KOPT-K1 (cell line): Measurements from ENCODE around the gene RSRC1.
"Not testable (repeated sequence)": the region's sequence is repeated elsewhere in the genome, so short reads cannot be mapped to it uniquely, and the experiment has no call there.

Experiments
- H3K27ac ChIP-seq: fragments of 200-600 bp; sonication (generic); 2 replicates; pipeline ENCODE4 v1.5.1; 2016; ENCODE audit warnings: antibody characterized with exemption, mild to moderate bottlenecking, low read depth, low read length; ENCODE audit not compliant: poor library complexity, severe bottlenecking
- H3K36me3 ChIP-seq: fragments of 200-600 bp; sonication (generic); 2 replicates; pipeline ENCODE4 v1.5.1; 2017; ENCODE audit warnings: antibody characterized with exemption, mild to moderate bottlenecking, low read length, moderate library complexity; ENCODE audit not compliant: insufficient read depth
- H3K9me3 ChIP-seq: fragments of 200-600 bp; sonication (generic); 2 replicates; pipeline ENCODE4 v1.5.1; 2017; ENCODE audit warnings: antibody characterized with exemption, low read length, mild to moderate bottlenecking; ENCODE audit not compliant: insufficient read depth, poor library complexity, severe bottlenecking

Gene RSRC1

DNA sequence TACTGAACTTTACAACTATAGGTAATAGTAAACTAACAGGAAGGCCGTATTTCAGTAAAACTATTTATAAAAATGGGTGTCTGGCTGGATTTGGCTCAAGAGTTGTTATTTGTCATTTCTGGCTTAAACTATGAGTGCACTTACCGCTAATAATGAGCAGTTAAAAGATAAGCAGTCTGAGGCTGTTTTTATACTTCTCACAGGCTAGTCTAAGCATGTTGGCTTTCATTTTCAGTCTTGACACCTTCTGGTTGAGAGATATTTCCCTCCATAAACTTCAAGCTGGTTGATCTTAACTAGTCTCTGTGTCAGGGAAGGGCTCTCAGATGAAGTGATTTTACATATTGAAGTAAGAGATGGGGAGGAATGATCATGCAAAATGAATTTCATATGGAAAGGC, 96.1 kb downstream of the RSRC1 start:
- H3K36me3 ChIP-seq = no peaks in the 10 kb centered on the region
- H3K27ac ChIP-seq = no peak overlapping the region
- peaks cover 14% of the 10 kb centered on the region for H3K9me3 ChIP-seq

DNA sequence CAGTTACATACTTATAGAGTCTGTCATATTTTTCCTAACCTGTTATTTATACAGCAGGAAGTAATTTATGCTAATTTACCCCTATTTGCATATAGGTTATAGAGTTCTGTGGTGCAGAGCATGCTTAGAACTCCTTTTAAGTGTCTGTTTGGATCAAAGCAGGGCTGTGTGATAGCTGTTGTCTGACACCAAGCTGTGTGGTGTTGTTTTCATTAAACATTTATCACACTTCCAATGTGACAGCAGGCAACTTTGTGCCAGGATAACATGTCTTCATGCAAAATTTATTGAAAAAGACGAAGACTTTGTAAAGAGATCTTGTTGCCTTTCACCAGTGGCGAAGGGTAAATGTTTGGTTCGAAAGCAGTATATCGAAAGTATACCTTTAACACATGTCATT, 100.2 kb downstream of the RSRC1 start:
- Histone ChIP-seq H3K27ac (no peak overlapping the region), H3K36me3 (no peaks in the 10 kb centered on the region), H3K9me3 (no peaks in the 10 kb centered on the region)

- Histone ChIP-seq H3K9me3 (no peaks in the 10 kb centered on the region), H3K27ac (no peak overlapping the region)
Measured at GRCh38 chr3:158213461-158213860, 103.6 kb downstream of the RSRC1 start.

GRCh38 chr3:158217992-158218391, 108.1 kb downstream of the RSRC1 start:
- no peaks in the 10 kb centered on the region for H3K36me3 ChIP-seq
- H3K27ac ChIP-seq = no peak overlapping the region

More at GRCh38 chr3:158213461-158213860, 103.6 kb downstream of the RSRC1 start:
- H3K36me3 ChIP-seq = no peaks in the 10 kb centered on the region

GRCh38 chr3:158220575-158220974, 110.7 kb downstream of the RSRC1 start:
- Histone ChIP-seq H3K27ac (no peak overlapping the region), H3K36me3 (no peaks in the 10 kb centered on the region), H3K9me3 (no peaks in the 10 kb centered on the region)

More at GRCh38 chr3:158217992-158218391, 108.1 kb downstream of the RSRC1 start:
- H3K9me3 ChIP-seq = no peaks in the 10 kb centered on the region

GRCh38 chr3:158221426-158221825, 111.5 kb downstream of the RSRC1 start:
- Histone ChIP-seq H3K9me3 (no peaks in the 10 kb centered on the region), H3K36me3 (no peaks in the 10 kb centered on the region), H3K27ac (no peak overlapping the region)

DNA sequence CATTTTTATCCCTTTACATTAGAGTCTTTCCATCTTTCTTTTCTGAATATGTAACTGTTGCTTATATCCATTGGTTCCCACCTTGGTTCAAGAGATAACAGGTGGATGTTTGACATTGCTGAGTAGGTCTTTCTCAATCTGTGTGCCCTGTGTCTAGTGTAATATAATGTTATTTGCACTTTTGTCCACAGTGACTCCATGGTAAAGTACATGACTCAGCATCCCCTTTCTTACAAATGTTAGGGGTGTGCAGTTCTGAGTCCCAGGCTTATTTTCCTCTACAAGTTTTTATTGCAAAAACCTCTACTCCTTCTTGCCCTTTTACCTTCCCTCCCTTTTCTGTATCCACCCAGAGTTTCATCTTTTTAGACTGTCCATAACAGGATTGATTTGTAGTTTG, 116.5 kb downstream of the RSRC1 start:
- Histone ChIP-seq H3K27ac (no peak overlapping the region), H3K9me3 (no peaks in the 10 kb centered on the region), H3K36me3 (no peaks in the 10 kb centered on the region)

DNA sequence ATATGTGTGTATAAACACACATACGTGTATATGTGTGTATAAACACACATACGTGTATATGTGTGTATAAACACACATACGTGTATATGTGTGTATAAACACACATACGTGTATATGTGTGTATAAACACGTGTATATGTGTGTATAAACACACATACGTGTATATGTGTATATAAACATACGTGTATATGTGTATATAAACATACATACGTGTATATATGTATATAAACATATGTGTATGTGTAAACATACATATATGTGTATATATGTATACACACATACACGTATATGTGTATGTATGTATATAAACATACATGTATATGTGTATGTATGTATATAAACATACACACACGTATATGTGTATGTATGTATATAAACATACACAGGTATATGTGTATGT, 119.1 kb downstream of the RSRC1 start:
- H3K36me3 ChIP-seq, H3K9me3 ChIP-seq, H3K27ac ChIP-seq: not testable (repeated sequence)

- no peaks in the 10 kb centered on the region for H3K36me3 ChIP-seq
- H3K9me3 ChIP-seq = no peaks in the 10 kb centered on the region
- H3K27ac ChIP-seq = no peak overlapping the region
Measured at GRCh38 chr3:158233791-158234190, 123.9 kb downstream of the RSRC1 start.

DNA sequence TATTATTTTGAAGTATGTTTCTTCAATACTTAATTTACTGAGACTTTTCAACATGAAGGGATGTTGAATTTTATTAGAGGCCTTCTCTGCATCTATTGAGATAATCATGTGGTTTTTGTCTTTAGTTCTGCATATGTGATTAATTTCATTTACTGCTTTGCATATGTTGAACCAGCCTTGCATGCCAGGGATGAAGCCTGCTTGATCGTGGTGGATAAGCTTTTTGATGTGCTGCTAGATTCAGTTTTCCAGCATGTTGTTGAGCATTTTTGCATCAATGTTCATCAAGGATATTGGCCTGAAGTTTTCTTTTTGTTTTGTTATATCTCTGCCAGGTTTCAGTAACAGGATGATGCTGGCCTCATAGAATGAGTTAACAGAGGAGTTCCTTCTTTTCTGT, 134.4 kb downstream of the RSRC1 start:
- Histone ChIP-seq H3K27ac (no peak overlapping the region), H3K36me3 (no peaks in the 10 kb centered on the region), H3K9me3 (peaks cover 20% of the 10 kb centered on the region)

GRCh38 chr3:158247288-158247687, 137.4 kb downstream of the RSRC1 start:
- Histone ChIP-seq H3K36me3 (no peaks in the 10 kb centered on the region), H3K27ac (no peak overlapping the region), H3K9me3 (peaks cover 16% of the 10 kb centered on the region)

- no peaks in the 10 kb centered on the region for H3K36me3 ChIP-seq
- H3K27ac ChIP-seq = no peak overlapping the region
- H3K9me3 ChIP-seq = peaks cover 11% of the 10 kb centered on the region
Measured at GRCh38 chr3:158248261-158248660, 138.4 kb downstream of the RSRC1 start.

DNA sequence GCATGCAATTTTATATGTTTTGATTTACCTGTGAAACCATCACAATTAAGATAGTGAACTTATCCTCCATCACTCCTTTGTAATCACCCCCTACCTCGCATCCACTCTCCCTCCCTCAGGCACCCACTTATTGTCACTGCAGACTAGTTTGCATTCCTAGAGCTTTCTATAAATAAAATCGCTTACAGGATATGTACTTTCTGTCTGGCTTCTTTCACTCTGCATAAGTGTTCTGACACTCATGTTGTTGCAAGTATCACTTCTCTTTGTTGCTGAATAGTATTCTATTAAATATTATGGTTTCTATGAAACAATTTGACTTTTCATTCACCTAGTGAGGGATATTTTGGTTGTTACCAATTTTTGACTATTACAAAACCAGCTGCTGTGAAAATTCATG, 139.3 kb downstream of the RSRC1 start:
- no peaks in the 10 kb centered on the region for H3K36me3 ChIP-seq
- no peak overlapping the region for H3K27ac ChIP-seq
- H3K9me3 ChIP-seq = peaks cover 10% of the 10 kb centered on the region

GRCh38 chr3:158258619-158259018, 148.7 kb downstream of the RSRC1 start:
- H3K27ac ChIP-seq = no peak overlapping the region
- H3K9me3 ChIP-seq = peaks cover 10% of the 10 kb centered on the region
- peaks cover 5% of the 10 kb centered on the region; the same call in 1 of the 2 replicates for H3K36me3 ChIP-seq

DNA sequence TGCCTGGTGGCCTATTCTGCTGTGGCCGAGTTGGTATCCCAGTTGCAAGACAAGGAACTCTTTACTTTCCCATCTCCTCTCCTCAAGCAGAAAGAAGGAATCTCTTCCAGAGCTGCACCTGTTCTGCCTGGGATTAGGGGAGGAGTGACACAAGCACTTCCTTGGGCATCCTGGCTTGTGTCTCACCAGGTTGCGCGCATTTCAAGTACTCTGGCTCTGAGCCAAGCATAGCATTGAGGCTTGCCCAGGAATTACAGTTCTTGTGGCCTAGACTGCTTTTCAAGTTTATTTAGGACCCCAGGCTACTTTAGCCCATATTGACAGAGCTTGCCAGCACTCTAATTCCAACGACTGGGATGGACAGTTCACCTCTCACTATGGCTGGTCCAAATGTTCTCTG, 150.5 kb downstream of the RSRC1 start:
- Histone ChIP-seq H3K36me3 (peaks cover 5% of the 10 kb centered on the region; the same call in 1 of the 2 replicates), H3K27ac (no peak overlapping the region), H3K9me3 (peaks cover 11% of the 10 kb centered on the region)

DNA sequence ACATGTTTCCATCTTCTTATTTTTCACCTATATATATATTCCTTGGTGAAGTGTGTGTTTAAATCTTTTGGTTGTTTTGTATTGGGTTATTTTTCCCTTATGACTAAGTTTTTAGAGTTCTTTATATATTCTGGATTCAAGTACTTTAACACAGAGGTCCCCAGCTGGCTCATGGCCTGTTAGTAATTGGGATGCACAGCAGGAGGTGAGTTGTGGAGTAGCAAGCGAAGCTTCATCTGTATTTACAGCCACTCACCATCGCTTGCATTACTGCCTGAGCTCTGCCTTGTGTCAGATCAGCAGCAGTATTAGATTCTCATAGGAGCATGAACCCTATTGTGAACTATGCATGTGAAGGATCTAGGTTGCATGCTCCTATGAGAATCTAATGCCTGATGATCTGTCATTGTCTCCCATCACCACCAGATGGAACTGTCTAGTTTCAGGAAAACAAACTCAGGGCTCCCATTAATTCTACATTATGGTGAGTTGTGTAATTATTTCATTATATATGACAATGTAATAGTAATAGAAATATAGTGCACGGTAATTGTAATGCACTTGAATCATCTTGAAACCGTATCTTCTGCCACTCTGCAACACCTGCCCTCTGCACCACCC, 151.6 kb downstream of the RSRC1 start:
- H3K27ac ChIP-seq = no peak overlapping the region
- H3K36me3 ChIP-seq = peaks cover 5% of the 10 kb centered on the region; the same call in 1 of the 2 replicates
- peaks cover 8% of the 10 kb centered on the region for H3K9me3 ChIP-seq
